K562 (cell line): ENCODE data around the gene CD46. TPM values are rescaled to one million over a fixed set of nuclear protein-coding genes. Genes with fewer than 3 reads are reported as not detected.

ENCODE experiments used
- BRD9 ChIP-seq: fragments of 450-650 bp; IDR thresholded peaks from 2 replicates; pipeline ENCODE4 v1.6.1; 2018; ENCODE audit warnings: low read depth; ENCODE audit not compliant: partially characterized antibody
- ELK1 ChIP-seq: sonication (generic); formaldehyde crosslinking; IDR thresholded peaks from 2 replicates; pipeline ENCODE4 v1.8.1; 2022; ENCODE audit warnings: missing genetic modification reagents
- MAFK ChIP-seq: IDR thresholded peaks from 2 replicates; pipeline ENCODE4 v1.6.1; 2011; ENCODE audit warnings: low read length, improper control_type of control experiment
- MCM3 ChIP-seq: fragments of 450-650 bp; IDR thresholded peaks from 2 replicates; pipeline ENCODE4 v1.6.1; 2016
- MEF2D ChIP-seq: conservative IDR thresholded peaks from 2 replicates; pipeline ENCODE4 v1.6.1; 2016; ENCODE audit warnings: low read depth, missing genetic modification characterization, missing compliant biosample characterization
- PCBP2 ChIP-seq: fragments of 200-400 bp; formaldehyde crosslinking; IDR thresholded peaks from 2 replicates; pipeline ENCODE4 v1.6.1; 2018; ENCODE audit warnings: low read length, low read depth, mild to moderate bottlenecking, moderate library complexity; ENCODE audit not compliant: poor library complexity, severe bottlenecking
- PRDM10 ChIP-seq: fragments of 450-650 bp; IDR thresholded peaks from 2 replicates; pipeline ENCODE4 v1.6.1; 2018; ENCODE audit not compliant: partially characterized antibody
- SMARCA4 ChIP-seq: fragments of 450-650 bp; IDR thresholded peaks from 2 replicates; pipeline ENCODE4 v1.6.1; 2016
- TEAD2 ChIP-seq: fragments of 450-650 bp; IDR thresholded peaks from 2 replicates; pipeline ENCODE4 v1.6.1; 2016; ENCODE audit warnings: missing genetic modification characterization, control low read depth, missing compliant biosample characterization
- ZBTB8A ChIP-seq: fragments of 450-650 bp; IDR thresholded peaks from 2 replicates; pipeline ENCODE4 v1.6.1; 2018; ENCODE audit warnings: mild to moderate bottlenecking, moderate library complexity; ENCODE audit not compliant: partially characterized antibody
- ZNF175 ChIP-seq: fragments of 200-800 bp; sonication (Bioruptor generic); IDR thresholded peaks from 2 replicates; pipeline ENCODE4 v1.6.1; 2016; ENCODE audit warnings: low read depth, mild to moderate bottlenecking, missing genetic modification characterization, missing compliant biosample characterization
- ZNF282 ChIP-seq: sonication (generic); formaldehyde crosslinking; IDR thresholded peaks from 2 replicates; pipeline ENCODE4 v1.8.1; 2023; ENCODE audit warnings: missing genetic modification reagents
- ZNF586 ChIP-seq: fragments of 450-650 bp; formaldehyde crosslinking; conservative IDR thresholded peaks from 2 replicates; pipeline ENCODE4 v1.4.0; 2020; ENCODE audit warnings: mild to moderate bottlenecking, moderate library complexity
- ZNF696 ChIP-seq: fragments of 250-450 bp; sonication (Bioruptor Pico); conservative IDR thresholded peaks from 2 replicates; pipeline ENCODE4 v1.4.0; 2020; ENCODE audit warnings: mild to moderate bottlenecking, moderate library complexity
- polyA plus RNA-seq, 8 experiments: library from polyadenylated mRNA; depleted of rRNA in 4 of 8; stranded (reverse) in 5 of 8; unstranded in 3 of 8; fragments of >200 nt; fragmentation: Nextera tagmentation in 2 of 8; fragmentation: Illumina TruSeq in 1 of 8; extraction: Ambion mirVana in 2 of 8; extraction: Trizol in 1 of 8; gene quantifications; 2 replicates each; pipeline versions ENCODE4 v1.2.1 to v1.2.3, GENCODE V29; 2011 to 2014; ENCODE audit warnings: inconsistent platforms in 1 of 8, missing spikeins in 1 of 8
- total RNA-seq, 7 experiments: library from RNA; depleted of rRNA in 6 of 7; stranded (reverse); fragments of >200 nt in 6 of 7; fragmentation: Illumina TruSeq in 2 of 7; extraction: Trizol in 2 of 7; gene quantifications; 2 replicates each; pipeline versions ENCODE4 v1.2.1 to v1.2.3, GENCODE V29; 2011 to 2021; ENCODE audit warnings: low replicate concordance in 1 of 7
- TF ChIP-seq, protein P1 (sequence below): fragments of 450-650 bp; IDR thresholded peaks from one replicate; pipeline ENCODE4 v1.6.1; 2018; ENCODE audit warnings: mild to moderate bottlenecking, moderate library complexity; ENCODE audit not compliant: partially characterized antibody
- TF ChIP-seq, protein P2 (sequence below): sonication (generic); formaldehyde crosslinking; IDR thresholded peaks from 2 replicates; pipeline ENCODE4 v1.8.0; 2022; ENCODE audit warnings: mild to moderate bottlenecking, low read depth, missing genetic modification reagents
- TF ChIP-seq, protein P3 (sequence below): fragments of 200-800 bp; sonication (Bioruptor generic); IDR thresholded peaks from 2 replicates; pipeline ENCODE4 v1.6.1; 2016; ENCODE audit warnings: missing genetic modification characterization, missing compliant biosample characterization

Gene CD46
- total and polyA plus RNA-seq, 9 of the 15 experiments (the other 6 are each of a cell fraction or from before 2014, with no cell fraction given) = 87.9 to 374 (median 156) TPM

- TF ChIP-seq, protein P1, sequence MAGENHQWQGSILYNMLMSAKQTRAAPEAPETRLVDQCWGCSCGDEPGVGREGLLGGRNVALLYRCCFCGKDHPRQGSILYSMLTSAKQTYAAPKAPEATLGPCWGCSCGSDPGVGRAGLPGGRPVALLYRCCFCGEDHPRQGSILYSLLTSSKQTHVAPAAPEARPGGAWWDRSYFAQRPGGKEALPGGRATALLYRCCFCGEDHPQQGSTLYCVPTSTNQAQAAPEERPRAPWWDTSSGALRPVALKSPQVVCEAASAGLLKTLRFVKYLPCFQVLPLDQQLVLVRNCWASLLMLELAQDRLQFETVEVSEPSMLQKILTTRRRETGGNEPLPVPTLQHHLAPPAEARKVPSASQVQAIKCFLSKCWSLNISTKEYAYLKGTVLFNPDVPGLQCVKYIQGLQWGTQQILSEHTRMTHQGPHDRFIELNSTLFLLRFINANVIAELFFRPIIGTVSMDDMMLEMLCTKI = no peak
- TF ChIP-seq BRD9 (no peak), PRDM10 (no peak), PCBP2 (no peak), ZNF696 (CRISPR knock-in tag) (no peak), TEAD2 (tag) (no peak), SMARCA4 (peak; percentile 91), ZNF586 (CRISPR knock-in tag) (no peak), ZBTB8A (no peak), ELK1 (CRISPR knock-in tag) (no peak), MEF2D (peak; percentile 99), MCM3 (no peak), MAFK (no peak), ZNF175 (CRISPR knock-in tag) (no peak), ZNF282 (CRISPR knock-in tag) (no peak)
- TF ChIP-seq, protein P2, sequence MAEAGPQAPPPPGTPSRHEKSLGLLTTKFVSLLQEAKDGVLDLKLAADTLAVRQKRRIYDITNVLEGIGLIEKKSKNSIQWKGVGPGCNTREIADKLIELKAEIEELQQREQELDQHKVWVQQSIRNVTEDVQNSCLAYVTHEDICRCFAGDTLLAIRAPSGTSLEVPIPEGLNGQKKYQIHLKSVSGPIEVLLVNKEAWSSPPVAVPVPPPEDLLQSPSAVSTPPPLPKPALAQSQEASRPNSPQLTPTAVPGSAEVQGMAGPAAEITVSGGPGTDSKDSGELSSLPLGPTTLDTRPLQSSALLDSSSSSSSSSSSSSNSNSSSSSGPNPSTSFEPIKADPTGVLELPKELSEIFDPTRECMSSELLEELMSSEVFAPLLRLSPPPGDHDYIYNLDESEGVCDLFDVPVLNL (CRISPR knock-in tag) = no peak
- TF ChIP-seq, protein P3, sequence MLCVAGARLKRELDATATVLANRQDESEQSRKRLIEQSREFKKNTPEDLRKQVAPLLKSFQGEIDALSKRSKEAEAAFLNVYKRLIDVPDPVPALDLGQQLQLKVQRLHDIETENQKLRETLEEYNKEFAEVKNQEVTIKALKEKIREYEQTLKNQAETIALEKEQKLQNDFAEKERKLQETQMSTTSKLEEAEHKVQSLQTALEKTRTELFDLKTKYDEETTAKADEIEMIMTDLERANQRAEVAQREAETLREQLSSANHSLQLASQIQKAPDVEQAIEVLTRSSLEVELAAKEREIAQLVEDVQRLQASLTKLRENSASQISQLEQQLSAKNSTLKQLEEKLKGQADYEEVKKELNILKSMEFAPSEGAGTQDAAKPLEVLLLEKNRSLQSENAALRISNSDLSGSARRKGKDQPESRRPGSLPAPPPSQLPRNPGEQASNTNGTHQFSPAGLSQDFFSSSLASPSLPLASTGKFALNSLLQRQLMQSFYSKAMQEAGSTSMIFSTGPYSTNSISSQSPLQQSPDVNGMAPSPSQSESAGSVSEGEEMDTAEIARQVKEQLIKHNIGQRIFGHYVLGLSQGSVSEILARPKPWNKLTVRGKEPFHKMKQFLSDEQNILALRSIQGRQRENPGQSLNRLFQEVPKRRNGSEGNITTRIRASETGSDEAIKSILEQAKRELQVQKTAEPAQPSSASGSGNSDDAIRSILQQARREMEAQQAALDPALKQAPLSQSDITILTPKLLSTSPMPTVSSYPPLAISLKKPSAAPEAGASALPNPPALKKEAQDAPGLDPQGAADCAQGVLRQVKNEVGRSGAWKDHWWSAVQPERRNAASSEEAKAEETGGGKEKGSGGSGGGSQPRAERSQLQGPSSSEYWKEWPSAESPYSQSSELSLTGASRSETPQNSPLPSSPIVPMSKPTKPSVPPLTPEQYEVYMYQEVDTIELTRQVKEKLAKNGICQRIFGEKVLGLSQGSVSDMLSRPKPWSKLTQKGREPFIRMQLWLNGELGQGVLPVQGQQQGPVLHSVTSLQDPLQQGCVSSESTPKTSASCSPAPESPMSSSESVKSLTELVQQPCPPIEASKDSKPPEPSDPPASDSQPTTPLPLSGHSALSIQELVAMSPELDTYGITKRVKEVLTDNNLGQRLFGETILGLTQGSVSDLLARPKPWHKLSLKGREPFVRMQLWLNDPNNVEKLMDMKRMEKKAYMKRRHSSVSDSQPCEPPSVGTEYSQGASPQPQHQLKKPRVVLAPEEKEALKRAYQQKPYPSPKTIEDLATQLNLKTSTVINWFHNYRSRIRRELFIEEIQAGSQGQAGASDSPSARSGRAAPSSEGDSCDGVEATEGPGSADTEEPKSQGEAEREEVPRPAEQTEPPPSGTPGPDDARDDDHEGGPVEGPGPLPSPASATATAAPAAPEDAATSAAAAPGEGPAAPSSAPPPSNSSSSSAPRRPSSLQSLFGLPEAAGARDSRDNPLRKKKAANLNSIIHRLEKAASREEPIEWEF (CRISPR knock-in tag) = peak; percentile 50; the same call in 1 of the 2 replicates
Observed at GRCh38 chr1:207779008-207779407, 27.2 kb downstream of the CD46 start (continued).
